Endothelial cell of umbilical vein (primary cell): ENCODE results near the gene DKK3. TPM values are rescaled to one million over a fixed set of nuclear protein-coding genes. Genes with fewer than 3 reads are reported as not detected.
A peak's percentile ranks its signal among the peaks of the same experiment; 100 is the strongest.

Source experiments
- BruUV-seq: library from RNA; stranded (reverse); fragments of 400-500 nt; replicated peaks from 2 replicates; lab custom pipeline; 2021; lab: Mats Ljungman, UMichigan
- CTCF ChIA-PET: fragments of 300-600, 350-600 bp; sonication (Branson Sonifier 250); formaldehyde crosslinking; loops from one replicate; lab custom pipeline; 2021; ENCODE audit warnings: antibody characterized with exemption, inconsistent platforms; lab: Charles Lee
- POLR2A ChIA-PET: fragments of 300-600, 350-600 bp; sonication (Branson Sonifier 250); formaldehyde crosslinking; loops from one replicate; lab custom pipeline; 2021; ENCODE audit warnings: antibody characterized with exemption, inconsistent platforms; lab: Charles Lee
- DNase-seq: peaks from one replicate; pipeline ENCODE4 v3.0.0-alpha.2; 2011; ENCODE audit warnings: low read depth, low spot score
- FAIRE-seq: peaks from 2 replicates; lab custom pipeline; 2011; peaks lifted over from hg19 to GRCh38; lab: Jason Lieb, UNC
- H2AFZ ChIP-seq: 2 replicates; pipeline ENCODE4 v1.6.0; 2012; ENCODE audit warnings: low read depth, low read length, control low read depth, inconsistent platforms
- H3K27ac ChIP-seq: 2 replicates; pipeline ENCODE4 v1.5.1; 2011; ENCODE audit warnings: low read depth, mild to moderate bottlenecking, control low read depth, low read length, moderate library complexity; ENCODE audit not compliant: insufficient read depth
- H3K27me3 ChIP-seq, 2 experiments: 2 replicates each; pipeline versions ENCODE4 v1.6.0 to v1.6.1; 2011; ENCODE audit warnings: low read length in 2 of 2, mixed read lengths in 1 of 2; ENCODE audit not compliant: control insufficient read depth in 2 of 2, insufficient read depth in 2 of 2
- H3K36me3 ChIP-seq, 2 experiments: 2 replicates in 1 of 2; 3 replicates in 1 of 2; pipeline ENCODE4 v1.5.1; 2011; ENCODE audit warnings: low read length in 2 of 2, mild to moderate bottlenecking in 1 of 2, moderate library complexity in 1 of 2; ENCODE audit not compliant: control insufficient read depth in 2 of 2, insufficient read depth in 2 of 2; ENCODE audit errors: extremely low read depth in 1 of 2
- H3K4me1 ChIP-seq: 3 replicates; pipeline ENCODE4 v1.5.1; 2011; ENCODE audit warnings: mild to moderate bottlenecking, low read length; ENCODE audit not compliant: control insufficient read depth, insufficient read depth; ENCODE audit errors: extremely low read depth
- H3K4me2 ChIP-seq: 2 replicates; pipeline ENCODE4 v1.6.1; 2011; ENCODE audit warnings: low read length, control low read depth, mixed read lengths; ENCODE audit not compliant: insufficient read depth
- H3K4me3 ChIP-seq, 3 experiments: fragments of 200-600 bp in 1 of 3; sonication (generic), shearing (Covaris generic) in 1 of 3; replicated peaks in 1 of 3; 2 replicates each; pipeline ENCODE4 v1.5.1; 2011 to 2016; ENCODE audit warnings: control low read depth in 3 of 3, low read length in 3 of 3, mild to moderate bottlenecking in 2 of 3, inconsistent platforms in 1 of 3, low read depth in 1 of 3, moderate library complexity in 1 of 3; ENCODE audit not compliant: insufficient read depth in 1 of 3
- H3K79me2 ChIP-seq: 2 replicates; pipeline ENCODE4 v1.6.0; 2012; ENCODE audit warnings: low read length, inconsistent platforms; ENCODE audit not compliant: control insufficient read depth, insufficient read depth
- H3K9ac ChIP-seq: replicated peaks from 2 replicates; pipeline ENCODE3; 2011; ENCODE audit warnings: low read length, control low read depth; ENCODE audit not compliant: insufficient read depth; ENCODE audit errors: extremely low read depth
- H3K9me1 ChIP-seq: replicated peaks from 3 replicates; pipeline ENCODE4 v1.6.0; 2011; ENCODE audit warnings: mild to moderate bottlenecking, low read length; ENCODE audit not compliant: control insufficient read depth, insufficient read depth; ENCODE audit errors: extremely low read depth
- H3K9me3 ChIP-seq: replicated peaks from 2 replicates; pipeline ENCODE4 v1.5.1; 2012; ENCODE audit warnings: low read length, inconsistent platforms; ENCODE audit not compliant: control insufficient read depth, insufficient read depth
- H4K20me1 ChIP-seq: replicated peaks from 2 replicates; pipeline ENCODE3; 2011; ENCODE audit warnings: mild to moderate bottlenecking, low read length; ENCODE audit not compliant: control insufficient read depth, insufficient read depth; ENCODE audit errors: extremely low read depth
- CTCF ChIP-seq, 2 donors: IDR thresholded peaks; 1 replicate in 1 of 2; 2 replicates in 1 of 2; pipeline ENCODE4 v1.5.1; 2011; ENCODE audit warnings: low read length in 2 of 2, mild to moderate bottlenecking in 2 of 2, moderate library complexity in 2 of 2, control low read depth in 1 of 2, inconsistent platforms in 1 of 2, low read depth in 1 of 2; ENCODE audit not compliant: insufficient read depth in 1 of 2; ENCODE audit errors: extremely low read depth in 1 of 2
- EZH2 ChIP-seq: IDR thresholded peaks from 2 replicates; pipeline ENCODE4 v1.6.1; 2012; ENCODE audit warnings: borderline replicate concordance, low read depth, mild to moderate bottlenecking, moderate library complexity, low read length, inconsistent platforms; ENCODE audit not compliant: severe bottlenecking
- POLR2AphosphoS5 ChIP-seq: IDR thresholded peaks from 2 replicates; pipeline ENCODE4 v1.6.1; 2012; ENCODE audit warnings: low read depth, mild to moderate bottlenecking, control low read depth, low read length, moderate library complexity; ENCODE audit not compliant: insufficient read depth
- dilution Hi-C: fragments of 300-500 bp; cut with MboI; formaldehyde crosslinking; loops from one replicate; pipeline ENCODE4 v1.15.0; 2019; ENCODE audit warnings: low sequenced_read_pairs; ENCODE audit not compliant: extremely low pct_ligation_motif_present
- intact Hi-C: fragments of 100-400 bp; cut with micrococcal nuclease; formaldehyde crosslinking; loops from one replicate; pipeline ENCODE4 v1.10.0; 2022
- polyA plus RNA-seq, 4 experiments: library from polyadenylated mRNA; depleted of rRNA in 3 of 4; stranded (reverse) in 3 of 4; unstranded in 1 of 4; fragments of >200 nt; gene quantifications; 2 replicates each; pipeline versions ENCODE4 v1.2.1 to v1.2.3, GENCODE V29; 2011 to 2012; ENCODE audit warnings: missing spikeins in 1 of 4
- total RNA-seq: library from RNA; stranded (reverse); gene quantifications from 2 replicates; pipeline ENCODE4 v1.2.3, GENCODE V29; 2021

Gene DKK3
- total and polyA plus RNA-seq, 2 donors (not counting 3 experiments of a cell fraction or from before 2014, with no cell fraction given): 131 to 335 TPM

- FAIRE-seq: peak; percentile 76
- no peak overlapping the region for H3K27ac ChIP-seq
Observed at GRCh38 chr11:12019337-12019736, 10.9 kb upstream of the DKK3 start.

More at GRCh38 chr11:12019337-12019736, 10.9 kb upstream of the DKK3 start:
- H3K4me2 ChIP-seq: peak overlapping the region; percentile 62
- TF ChIP-seq POLR2AphosphoS5 (peak; percentile 27), CTCF (IDR thresholded peaks at IDR 0.05; ENCODE audit: extremely low read depth in 1 of 2, insufficient read depth in 1 of 2, low read depth in 1 of 2, low read length in 2 of 2) (no peak), EZH2 (no peak)
- no peaks in the 10 kb centered on the region for H3K36me3 ChIP-seq
- DNase-seq: peak; percentile 97
- CTCF ChIA-PET: interaction anchor here (1.0 to 2.6 kb wide), 3 partner anchors 14 to 88 kb away, joined by 4 to 8 read pairs (median 4); no protein-coding TSS in a partner anchor
- dilution Hi-C loops: no loop called here
- no peaks in the 10 kb centered on the region for H3K79me2 ChIP-seq
- intact Hi-C loops: loop anchor here (1.0 kb wide), 1 partner anchor 10 kb away; no protein-coding TSS in a partner anchor
- no peak overlapping the region for H3K4me3 ChIP-seq
- BruUV-seq: no TSS peak
- peak overlapping the region; percentile 6 for H3K9ac ChIP-seq
- H3K4me1 ChIP-seq: peaks cover 22% of the 10 kb centered on the region
- POLR2A ChIA-PET: no interaction called here
- no peaks in the 10 kb centered on the region for H3K27me3 ChIP-seq
- H3K9me3 ChIP-seq: no peaks in the 10 kb centered on the region
- H4K20me1 ChIP-seq: no peaks in the 10 kb centered on the region
- H2AFZ ChIP-seq: peak overlapping the region; percentile 97
- H3K9me1 ChIP-seq: no peaks in the 10 kb centered on the region
